ENCODE data around the gene LMNTD1.

The LMNTD1 gene

DNA sequence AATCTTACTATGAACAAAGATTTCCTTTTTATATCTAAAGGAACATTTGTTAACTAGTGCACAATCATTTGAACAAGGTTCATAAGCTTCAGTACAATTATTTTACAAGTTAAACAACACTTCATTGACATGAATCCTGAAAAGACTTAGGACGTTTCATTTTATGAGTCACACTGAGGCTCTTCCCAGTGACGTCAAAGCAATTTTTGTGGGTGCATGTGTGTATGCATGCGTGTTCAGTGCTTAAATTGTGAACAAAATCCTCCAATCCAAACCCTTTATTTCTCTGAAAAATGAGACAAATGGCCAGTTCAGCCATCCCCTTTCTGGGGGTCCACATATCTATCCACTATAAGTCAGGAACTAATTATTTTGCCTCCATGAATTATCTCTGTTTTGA is 2.9 kb downstream of the LMNTD1 start:
- DNase-seq = no peak

GRCh38 chr12:25549120-25549519 is 4.0 kb downstream of the LMNTD1 start:
- DNase-seq = no peak

DNA sequence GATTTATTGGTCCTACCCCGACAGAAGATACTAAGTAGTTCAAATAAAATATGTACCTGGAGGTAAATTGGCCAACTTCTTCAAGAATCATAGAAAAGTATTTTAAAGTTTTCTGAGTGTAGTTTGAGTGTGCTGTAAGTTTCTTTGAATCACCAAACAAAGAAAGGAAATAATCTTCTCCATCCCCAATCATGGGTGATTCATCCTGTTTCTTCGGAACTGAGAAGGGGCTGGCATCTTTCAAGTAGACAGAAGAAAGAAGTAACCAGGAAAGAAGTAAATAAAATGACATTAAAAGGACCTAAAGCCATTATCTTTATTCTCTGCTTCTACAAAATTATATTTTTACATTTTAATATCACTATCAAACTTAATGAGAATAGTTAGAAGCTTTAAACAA is 6.8 kb downstream of the LMNTD1 start:
- DNase-seq = no peak

- DNase-seq = no peak
Measured at GRCh38 chr12:25533150-25533549, 19.9 kb downstream of the LMNTD1 start.

DNA sequence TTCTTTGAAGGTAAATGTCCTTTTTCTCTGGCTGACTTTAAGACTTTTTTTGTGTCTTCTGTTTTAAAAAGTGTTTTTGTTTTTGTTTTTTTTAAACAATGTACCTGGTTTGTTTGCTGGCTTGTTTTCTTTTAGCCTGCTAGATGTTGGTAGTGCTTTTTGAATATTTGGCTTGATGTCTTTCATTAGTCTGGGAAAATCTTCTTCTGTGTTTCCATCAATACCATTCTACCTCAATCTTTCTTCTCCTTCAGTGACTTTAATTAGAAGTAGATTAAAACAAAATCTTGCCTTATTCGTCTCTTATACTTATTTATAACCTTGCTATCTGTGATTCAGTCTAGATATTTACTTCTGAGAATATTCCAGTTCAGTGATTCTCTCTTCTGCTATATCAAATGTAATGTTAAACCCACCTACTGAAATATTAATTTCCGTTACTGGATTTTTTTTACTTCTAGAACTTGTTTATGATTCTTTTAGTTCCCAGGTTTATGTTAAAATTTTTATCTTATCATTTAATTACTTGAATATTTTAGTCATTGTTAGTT is 21.5 kb downstream of the LMNTD1 start:
- no peak for DNase-seq

- no peak for DNase-seq
Measured at GRCh38 chr12:25529738-25530137, 23.3 kb downstream of the LMNTD1 start.

DNA sequence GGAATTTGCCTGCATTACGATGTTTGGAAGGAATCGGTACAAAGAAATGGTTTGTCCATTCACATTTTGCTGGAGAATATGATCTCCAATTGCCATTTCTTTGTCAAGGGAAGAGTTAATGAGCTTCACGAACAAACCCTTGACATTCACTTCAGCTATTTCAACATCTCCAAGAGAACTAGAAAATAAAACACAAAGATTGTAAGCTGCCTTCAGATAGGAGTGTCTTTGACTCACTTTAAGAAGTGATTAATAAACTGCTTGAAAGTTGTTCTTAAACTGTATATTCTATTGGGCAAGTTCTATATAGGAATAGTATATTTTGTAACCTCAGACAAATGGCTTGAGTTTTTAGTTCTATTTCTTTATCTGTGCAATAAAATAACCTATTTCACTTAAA is 26.3 kb downstream of the LMNTD1 start:
- no peak for DNase-seq

- DNase-seq = no peak
Measured at GRCh38 chr12:25524366-25524765, 28.7 kb downstream of the LMNTD1 start.

DNA sequence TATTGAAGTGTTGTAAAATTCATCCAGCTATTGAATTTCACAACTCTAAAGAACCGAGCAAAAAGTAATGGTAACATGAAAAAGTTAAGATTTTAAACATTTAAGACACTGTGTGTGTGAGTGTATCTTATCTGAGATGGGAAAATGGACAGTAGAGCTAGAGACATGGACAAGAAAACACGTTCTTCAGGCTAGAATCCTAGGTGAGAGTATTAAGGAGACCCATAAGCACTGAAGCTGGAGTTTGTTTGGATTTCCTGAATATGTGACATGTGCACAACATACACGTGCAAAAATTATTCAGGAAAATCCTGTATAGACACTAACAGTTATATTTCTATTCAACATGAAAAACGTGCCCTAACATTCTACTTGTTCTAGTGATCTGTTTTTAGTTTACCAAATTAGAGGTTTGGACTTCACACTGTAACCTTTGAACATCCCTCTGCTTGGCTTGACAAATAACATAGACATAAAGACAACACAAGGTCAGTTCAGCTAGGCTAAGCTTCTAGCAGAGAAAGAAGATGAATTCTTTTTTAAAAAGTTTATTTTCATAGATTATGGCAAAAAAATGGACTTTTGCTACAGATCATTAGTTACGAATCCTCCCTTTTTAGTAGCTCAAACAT is 31.3 kb downstream of the LMNTD1 start:
- no peak for DNase-seq

DNA sequence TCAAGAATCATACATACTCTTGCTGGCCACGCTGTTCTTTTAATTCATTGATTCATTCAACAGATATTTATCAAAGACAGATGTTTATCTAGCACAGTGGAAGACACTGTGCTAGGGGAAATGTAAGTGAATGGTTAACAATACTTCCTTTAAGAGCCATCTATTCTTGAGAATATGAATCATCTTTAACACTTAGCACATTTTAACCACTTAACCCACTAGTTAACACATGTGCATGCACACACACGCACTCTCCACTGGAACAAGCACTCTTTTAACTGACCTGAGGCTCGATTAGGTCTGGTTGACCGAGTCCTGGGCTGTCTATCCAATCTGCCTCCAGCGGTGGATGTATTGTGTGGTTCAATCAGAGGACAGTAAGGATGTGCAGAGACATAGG is 34.6 kb downstream of the LMNTD1 start:
- DNase-seq = no peak

GRCh38 chr12:25504744-25505143 is 48.3 kb downstream of the LMNTD1 start:
- no peak for DNase-seq

- DNase-seq = no peak
Measured at GRCh38 chr12:25503666-25504065, 49.4 kb downstream of the LMNTD1 start.

DNA sequence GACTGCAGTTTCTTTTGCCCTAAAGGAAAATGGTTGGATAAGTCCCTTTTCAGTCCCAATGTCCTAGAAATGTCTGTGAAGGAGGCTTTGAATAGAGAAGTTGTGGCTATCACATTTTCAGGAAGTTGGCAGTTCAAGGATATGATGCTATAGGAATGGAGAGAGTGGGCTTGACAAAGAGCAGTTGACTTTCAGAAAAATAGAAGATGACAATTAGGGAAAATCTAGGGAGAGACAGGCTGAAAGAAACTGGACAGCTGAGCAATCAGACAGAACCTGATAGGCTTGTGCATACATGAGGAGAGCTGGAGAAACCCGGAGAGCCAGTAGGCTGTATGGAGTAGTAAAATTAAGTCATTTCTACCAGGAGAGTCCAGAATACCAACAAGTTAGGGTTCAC is 50.5 kb downstream of the LMNTD1 start:
- no peak for DNase-seq

DNA sequence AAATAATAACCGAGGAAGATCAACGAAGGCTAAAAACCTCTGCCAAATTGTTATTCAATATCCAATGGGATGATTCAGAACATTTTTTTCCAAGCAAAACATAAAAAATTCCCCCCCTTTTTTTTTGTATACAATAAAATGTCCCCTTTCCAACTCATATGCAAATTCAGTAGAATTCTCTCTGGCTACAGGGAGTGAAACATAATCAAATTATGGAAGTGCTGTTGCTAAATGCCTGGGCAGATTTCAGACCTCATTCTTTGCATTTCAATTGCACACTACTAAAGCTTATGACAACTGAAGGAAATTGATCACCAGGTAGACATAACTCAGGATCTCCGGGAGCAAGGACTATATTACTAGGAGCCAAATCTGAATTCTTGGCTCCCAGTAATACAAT is 51.0 kb downstream of the LMNTD1 start:
- no peak for DNase-seq

DNA sequence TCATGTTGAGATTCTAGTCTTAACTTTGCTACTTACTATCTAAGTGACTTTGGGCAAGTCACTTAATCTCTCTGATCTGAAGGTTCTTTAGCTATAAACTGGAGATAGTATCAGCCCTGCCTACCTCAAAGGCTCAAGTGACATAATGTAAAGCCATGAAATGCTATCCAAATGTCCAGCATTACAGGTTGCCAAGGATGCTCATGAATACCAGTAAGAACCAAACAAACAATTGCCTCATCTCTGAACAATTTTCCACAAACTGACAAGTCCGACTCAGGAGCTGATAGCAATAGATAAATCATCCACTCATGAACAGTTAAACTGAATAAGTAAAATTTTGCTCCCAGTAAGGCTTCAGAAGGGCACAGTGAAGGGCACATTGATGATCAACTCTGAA is 51.5 kb downstream of the LMNTD1 start:
- no peak for DNase-seq

GRCh38 chr12:25500651-25501050 is 52.4 kb downstream of the LMNTD1 start:
- no peak for DNase-seq

DNA sequence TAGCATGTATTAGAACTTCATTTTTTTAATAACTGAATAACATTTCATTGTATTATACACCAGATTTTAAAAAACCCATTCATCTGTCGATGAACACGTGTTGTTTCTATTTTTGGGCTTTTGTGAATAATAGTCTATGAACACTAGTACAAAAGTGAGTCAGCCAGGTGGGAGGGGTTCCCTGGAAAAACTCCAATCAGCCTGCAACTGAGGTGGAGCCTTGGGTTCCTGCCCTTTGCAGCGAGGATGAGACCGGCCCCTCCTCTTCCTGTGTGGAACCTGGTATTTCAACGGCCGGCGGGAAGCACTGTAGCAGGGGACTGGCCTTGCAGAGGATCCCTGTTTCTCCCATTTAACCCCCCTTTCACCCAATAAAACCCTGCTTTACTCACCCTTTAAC is 56.1 kb downstream of the LMNTD1 start:
- no peak for DNase-seq

DNA sequence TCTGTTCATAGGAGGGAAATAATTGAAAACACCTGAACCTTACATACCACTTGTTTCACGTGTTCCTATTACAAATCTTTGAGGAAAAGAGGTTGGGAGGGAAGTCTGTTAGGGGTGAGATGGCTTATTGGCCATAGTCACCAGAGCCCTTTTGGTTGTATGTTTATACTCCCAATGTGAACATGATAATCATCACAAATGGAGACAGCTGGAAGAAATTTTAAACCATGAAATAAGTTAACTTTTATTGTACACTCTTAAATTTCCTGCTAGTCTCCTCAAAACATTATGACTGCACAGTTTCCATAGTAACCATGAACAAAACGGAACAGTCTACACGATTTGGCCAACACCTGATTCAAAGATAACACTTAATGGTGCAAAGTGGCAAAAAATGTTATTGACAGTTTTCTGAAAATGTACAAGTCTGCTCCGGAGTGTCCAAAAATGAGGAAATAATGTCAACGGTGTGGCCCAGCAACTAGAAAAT is 56.9 kb downstream of the LMNTD1 start:
- DNase-seq = no peak

DNA sequence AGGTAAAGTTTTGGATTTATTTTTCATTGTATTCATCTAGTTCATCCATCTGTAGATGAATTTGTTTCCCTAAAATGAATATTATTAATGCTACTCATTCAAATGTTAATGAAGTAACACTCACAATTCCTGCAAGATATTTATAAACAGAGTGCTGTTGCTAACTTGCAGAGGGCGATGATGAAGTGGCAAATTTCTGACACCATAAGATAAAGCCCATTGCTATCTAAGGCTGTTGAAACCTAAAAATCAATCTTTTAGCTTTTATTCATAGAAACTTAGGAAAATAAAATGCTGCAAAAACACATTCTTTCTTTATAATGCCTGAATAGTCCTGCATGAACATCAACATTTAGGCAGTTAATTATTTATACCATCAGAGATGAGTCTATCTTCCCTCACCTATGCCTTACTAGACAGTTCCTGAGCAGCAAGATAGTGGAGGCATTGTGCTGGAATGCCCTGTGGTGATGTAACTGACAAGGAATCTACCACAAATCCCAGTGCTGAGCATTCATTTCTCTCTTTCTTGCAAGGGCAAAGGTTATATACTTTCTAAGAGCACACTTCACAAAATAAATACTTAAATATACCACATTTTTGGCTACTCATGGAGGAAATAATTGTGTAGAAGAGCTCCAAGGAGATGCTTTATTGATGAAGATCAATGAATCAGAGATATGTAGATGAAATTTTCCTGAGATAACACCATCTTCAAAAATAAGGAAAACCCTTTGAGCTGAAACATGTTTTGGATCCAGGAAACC is 57.6 kb downstream of the LMNTD1 start:
- DNase-seq = no peak

DNA sequence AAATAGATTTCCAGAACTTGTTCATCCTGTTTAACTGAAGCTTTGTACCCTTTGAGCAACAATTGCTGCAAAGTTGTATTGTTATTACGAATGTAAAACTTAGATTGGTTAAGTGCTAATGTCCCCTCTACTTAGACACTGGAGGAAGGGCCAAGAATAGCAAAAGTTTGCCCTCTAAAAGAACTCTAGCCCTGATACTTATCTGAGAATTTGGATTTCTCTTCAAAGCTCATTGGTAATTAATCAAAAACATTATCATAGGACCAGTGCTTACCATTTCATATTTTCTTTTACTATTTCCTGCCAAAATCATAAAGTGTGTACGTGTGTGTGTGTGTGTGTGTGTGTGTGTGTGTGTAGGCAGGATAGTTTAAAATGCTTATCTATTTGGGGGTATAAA is 58.2 kb downstream of the LMNTD1 start:
- DNase-seq = no peak

GRCh38 chr12:25493682-25494081 is 59.4 kb downstream of the LMNTD1 start:
- no peak for DNase-seq

- DNase-seq = no peak
Measured at GRCh38 chr12:25491396-25492325, 61.4 kb downstream of the LMNTD1 start.
